HEK293 (cell line): Measurements from ENCODE around the gene PLEKHJ1.

Experiments
- CTCF ChIP-seq: fragments of 450-650 bp; formaldehyde crosslinking; IDR thresholded peaks from 2 replicates; pipeline ENCODE4 v1.5.1; 2016; ENCODE audit warnings: missing biosample characterization, missing genetic modification characterization
- ELK4 ChIP-seq: IDR thresholded peaks from 2 replicates; pipeline ENCODE4 v1.6.1; 2011; ENCODE audit warnings: mild to moderate bottlenecking, low read depth, low read length, borderline replicate concordance
- GLI2 ChIP-seq: fragments of 450-650 bp; formaldehyde crosslinking; IDR thresholded peaks from 2 replicates; pipeline ENCODE4; 2017; ENCODE audit warnings: missing biosample characterization, missing genetic modification characterization, low read depth, borderline replicate concordance
- IKZF3 ChIP-seq: fragments of 450-650 bp; IDR thresholded peaks from 2 replicates; pipeline ENCODE4 v1.5.0; 2018; ENCODE audit warnings: missing biosample characterization, mild to moderate bottlenecking, missing genetic modification characterization, moderate library complexity
- SP7 ChIP-seq: fragments of 450-650 bp; formaldehyde crosslinking; IDR thresholded peaks from 2 replicates; pipeline ENCODE4 v1.5.1; 2016; ENCODE audit warnings: missing biosample characterization, missing genetic modification characterization
- YY1 ChIP-seq: fragments of 450-650 bp; formaldehyde crosslinking; IDR thresholded peaks from 2 replicates; pipeline ENCODE4 v1.5.1; 2018; ENCODE audit warnings: missing biosample characterization, missing genetic modification characterization
- ZBTB49 ChIP-seq: fragments of 450-650 bp; formaldehyde crosslinking; IDR thresholded peaks from 2 replicates; pipeline ENCODE4 v1.5.1; 2016; ENCODE audit warnings: missing biosample characterization, missing genetic modification characterization, low read depth
- ZNF24 ChIP-seq: fragments of 450-650 bp; formaldehyde crosslinking; IDR thresholded peaks from 2 replicates; pipeline ENCODE4 v1.5.1; 2016; ENCODE audit warnings: missing biosample characterization, missing genetic modification characterization
- ZNF350 ChIP-seq: fragments of 450-650 bp; formaldehyde crosslinking; IDR thresholded peaks from 2 replicates; pipeline ENCODE4 v1.5.0; 2017; ENCODE audit warnings: missing biosample characterization, mild to moderate bottlenecking, missing genetic modification characterization
- ZNF362 ChIP-seq: fragments of 450-650 bp; formaldehyde crosslinking; IDR thresholded peaks from 2 replicates; pipeline ENCODE4 v1.5.1; 2016; ENCODE audit warnings: missing biosample characterization, missing genetic modification characterization
- ZNF398 ChIP-seq: fragments of 450-650 bp; formaldehyde crosslinking; IDR thresholded peaks from 2 replicates; pipeline ENCODE4 v1.5.1; 2017; ENCODE audit warnings: missing biosample characterization, missing genetic modification characterization
- ZNF449 ChIP-seq: fragments of 450-650 bp; formaldehyde crosslinking; IDR thresholded peaks from 2 replicates; pipeline ENCODE4 v1.5.1; 2017; ENCODE audit warnings: missing biosample characterization, mild to moderate bottlenecking, missing genetic modification characterization, moderate library complexity

- TF ChIP-seq ZNF449 (tag by site-specific recombination): no peak
- no peak for TF ChIP-seq GLI2
- no peak for TF ChIP-seq ZNF362 (tag by site-specific recombination)
- TF ChIP-seq CTCF: no peak
- TF ChIP-seq ELK4: no peak
- no peak for TF ChIP-seq ZNF350 (tag by site-specific recombination)
- TF ChIP-seq ZNF398 (tag by site-specific recombination): no peak
- TF ChIP-seq IKZF3: no peak
- TF ChIP-seq ZNF24: no peak
- no peak for TF ChIP-seq SP7 (tag by site-specific recombination)
- TF ChIP-seq ZBTB49 (tag by site-specific recombination): no peak
- TF ChIP-seq YY1 (tag by site-specific recombination): no peak
Measured at GRCh38 chr19:2210206-2210605, 25.9 kb downstream of the PLEKHJ1 start.
